ENCODE data around the gene OTUB1.
"Not testable (repeated sequence)": the region's sequence is repeated elsewhere in the genome, so short reads cannot be mapped to it uniquely, and the experiment has no call there.

Gene OTUB1

DNA sequence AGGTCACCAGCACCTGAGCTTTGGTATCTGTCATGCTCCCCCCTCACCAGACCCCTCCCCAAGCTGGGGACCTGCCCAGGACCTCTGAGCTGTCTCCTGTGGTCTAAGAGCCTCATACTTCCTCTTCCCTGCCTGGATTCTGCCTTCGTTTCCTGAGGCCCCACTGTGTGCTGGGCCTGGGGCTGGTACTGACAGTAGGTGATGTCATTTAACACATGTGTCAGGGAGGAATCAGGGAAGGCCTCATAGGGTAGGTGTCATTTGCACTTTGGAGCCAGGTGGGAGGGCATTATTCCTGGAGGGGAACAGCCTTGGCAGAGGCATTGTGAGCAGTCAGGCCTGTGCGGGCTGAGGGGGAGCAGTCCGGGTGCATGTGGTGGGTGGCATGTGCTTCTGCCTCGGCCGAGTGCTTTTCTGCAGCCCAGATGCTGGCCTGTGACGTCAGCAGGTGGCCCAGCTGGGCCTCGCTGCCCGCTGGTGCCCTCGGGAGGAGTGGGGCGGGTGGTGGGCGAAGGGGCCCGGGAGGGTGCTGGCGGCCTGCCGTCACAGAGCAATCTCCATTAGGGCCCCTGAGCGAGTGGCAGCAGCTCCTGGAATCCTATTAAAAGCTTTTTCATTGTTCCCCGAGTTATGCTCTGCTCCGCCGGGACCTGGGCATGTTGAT, 58.6 kb downstream of the OTUB1 start:
- DNase-seq (ENCODE audit: low read depth), result no peak

DNA sequence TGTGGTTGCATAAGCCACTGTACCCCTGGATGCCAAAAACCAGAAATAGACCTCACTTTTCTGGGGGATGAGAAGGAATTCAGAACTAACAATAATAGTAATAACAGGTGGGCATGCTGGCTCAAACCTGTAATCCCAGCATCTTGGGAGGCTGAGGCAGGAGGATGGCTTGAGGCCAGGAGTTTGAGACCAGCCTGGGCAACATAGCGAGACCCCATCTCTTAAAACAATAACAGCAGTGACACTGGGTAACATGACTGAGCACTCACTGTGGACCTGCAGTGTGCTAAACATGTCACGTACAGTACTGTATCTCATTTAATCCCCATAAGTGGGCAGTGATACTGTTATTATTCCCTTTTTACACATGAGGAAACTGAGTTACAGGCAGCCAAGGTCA, 59.5 kb downstream of the OTUB1 start:
- no peak for DNase-seq (ENCODE audit: low read depth)

GRCh38 chr11:64047373-64047772, 61.1 kb downstream of the OTUB1 start:
- DNase-seq (ENCODE audit: low read depth), result not testable (repeated sequence)
